ENCODE results near the gene H19. TPM values are rescaled to one million over a fixed set of nuclear protein-coding genes. Genes with fewer than 3 reads are reported as not detected.
A peak's percentile ranks its signal among the peaks of the same experiment; 100 is the strongest.

Gene H19
- polyA plus RNA-seq, 3 donors from 2014 or later: not detected

DNA sequence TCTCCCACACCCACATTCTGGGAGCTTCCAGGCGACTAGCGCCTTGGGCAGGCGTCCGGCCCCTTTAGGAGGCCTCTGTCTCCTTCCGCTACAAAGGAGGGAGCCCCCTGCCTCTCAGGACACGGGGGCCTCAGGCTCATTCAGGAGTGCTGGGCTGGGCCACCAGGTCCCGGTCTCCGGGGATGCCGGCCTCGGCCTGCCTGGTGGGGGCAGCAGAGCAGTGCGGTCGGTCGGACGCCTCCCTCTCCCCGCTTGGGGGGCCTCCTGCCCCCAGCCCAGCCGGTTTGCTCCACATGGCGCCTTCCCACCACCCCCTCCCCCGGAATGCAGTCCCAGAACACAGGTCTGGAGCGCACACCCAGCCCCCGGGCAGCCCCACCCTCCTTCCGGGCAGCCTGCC is 28.6 kb downstream of the H19 start:
- no peaks in the 10 kb centered on the region for H3K9me3 Mint-ChIP-seq
- no peak overlapping the region for H3K4me3 Mint-ChIP-seq
- H3K36me3 Mint-ChIP-seq: no peaks in the 10 kb centered on the region
- H3K27ac Mint-ChIP-seq: no peak overlapping the region
- DNase-seq: no peak
- no peaks in the 10 kb centered on the region for H3K4me1 Mint-ChIP-seq
- H3K27me3 Mint-ChIP-seq (ENCODE audit: low read depth in 3 of 3): no peaks in the 10 kb centered on the region

DNA sequence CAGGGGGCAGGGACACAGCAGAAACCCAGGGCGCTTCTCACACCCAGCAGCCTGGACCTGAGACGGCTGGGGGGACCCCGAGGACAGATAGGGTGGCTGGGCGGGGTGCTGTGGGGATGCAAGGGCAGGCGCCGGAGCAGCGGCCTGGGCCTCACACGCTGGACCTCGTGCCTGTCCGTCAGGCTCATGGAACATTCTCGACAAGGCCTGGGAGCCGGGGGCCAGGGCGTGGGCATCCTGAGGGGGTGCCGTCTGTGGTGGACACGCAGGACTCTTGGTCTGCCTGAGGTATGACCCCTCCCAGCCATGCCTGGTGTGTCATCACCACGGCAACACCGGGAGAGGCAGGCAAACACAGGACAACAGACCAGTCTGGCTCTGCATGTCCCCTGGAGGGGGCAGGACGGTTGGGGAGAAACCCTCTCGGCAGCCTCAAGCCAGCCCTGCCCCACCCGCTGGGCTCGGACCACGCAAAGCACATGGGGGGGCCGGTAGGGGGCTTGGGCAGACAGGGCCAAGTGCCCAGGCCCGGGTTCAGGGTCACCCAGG is 29.1 kb downstream of the H19 start:
- Mint-ChIP-seq H3K4me3 (no peak overlapping the region), H3K27ac (no peak overlapping the region), H3K9me3 (no peaks in the 10 kb centered on the region), H3K36me3 (no peaks in the 10 kb centered on the region), H3K27me3 (ENCODE audit: low read depth in 3 of 3) (no peaks in the 10 kb centered on the region), H3K4me1 (no peaks in the 10 kb centered on the region)
- DNase-seq: no peak

DNA sequence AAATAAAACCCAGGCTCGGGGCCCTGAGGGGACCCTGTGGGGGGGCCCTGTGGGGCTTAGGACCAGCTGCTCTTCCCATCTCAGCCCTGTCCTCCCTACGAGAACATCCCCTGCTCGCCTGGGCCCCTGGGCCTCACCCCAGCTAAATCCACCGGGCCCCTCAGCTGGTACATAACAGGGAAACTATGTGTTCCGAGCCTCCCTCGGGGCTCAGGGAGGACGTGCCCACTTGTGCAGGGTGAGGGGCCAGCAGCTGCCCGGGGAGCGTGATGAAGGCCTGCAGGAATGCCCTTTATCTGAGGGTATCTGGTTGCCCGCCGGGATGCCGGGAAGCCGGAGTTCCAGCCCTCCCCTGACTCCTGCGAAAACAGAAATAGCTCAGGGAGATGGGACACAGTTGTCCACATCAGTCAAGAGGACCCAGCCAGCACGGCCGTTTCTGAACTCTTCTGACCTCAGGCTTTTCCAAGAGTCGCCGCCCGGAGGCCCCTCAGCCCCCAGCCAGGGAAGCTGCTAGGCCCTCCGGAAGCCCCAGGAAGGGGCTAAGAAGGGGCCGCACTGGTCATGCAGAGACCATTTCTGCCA is 29.9 kb downstream of the H19 start:
- H3K27me3 Mint-ChIP-seq (ENCODE audit: low read depth in 3 of 3): no peaks in the 10 kb centered on the region
- H3K27ac Mint-ChIP-seq: no peak overlapping the region
- no peaks in the 10 kb centered on the region for H3K9me3 Mint-ChIP-seq
- H3K4me3 Mint-ChIP-seq: no peak overlapping the region
- no peaks in the 10 kb centered on the region for H3K36me3 Mint-ChIP-seq
- DNase-seq: no peak
- no peaks in the 10 kb centered on the region for H3K4me1 Mint-ChIP-seq

DNA sequence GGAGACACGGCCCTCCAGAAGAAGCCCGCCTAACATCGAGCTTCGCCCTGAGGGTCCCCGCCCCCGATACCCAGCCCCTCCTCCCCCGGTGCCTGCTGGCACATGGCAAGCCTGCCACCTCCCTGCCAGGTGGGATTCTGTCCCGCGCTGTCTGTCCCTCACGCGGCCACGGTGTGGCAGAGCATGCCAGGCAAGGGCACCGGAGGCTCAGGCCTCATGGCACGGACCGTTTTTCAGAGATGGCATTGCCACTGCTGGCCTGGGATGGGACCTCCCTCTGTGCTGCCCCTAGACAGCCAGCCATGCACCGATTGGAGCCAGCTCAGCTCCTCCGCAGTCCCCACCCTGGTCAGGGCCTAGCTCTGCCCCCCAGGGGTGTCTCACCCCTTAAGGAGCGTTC is 31.1 kb downstream of the H19 start:
- Mint-ChIP-seq H3K4me3 (no peak overlapping the region), H3K9me3 (no peaks in the 10 kb centered on the region), H3K36me3 (no peaks in the 10 kb centered on the region), H3K27me3 (ENCODE audit: low read depth in 3 of 3) (no peaks in the 10 kb centered on the region), H3K27ac (no peak overlapping the region), H3K4me1 (no peaks in the 10 kb centered on the region)
- no peak for DNase-seq

DNA sequence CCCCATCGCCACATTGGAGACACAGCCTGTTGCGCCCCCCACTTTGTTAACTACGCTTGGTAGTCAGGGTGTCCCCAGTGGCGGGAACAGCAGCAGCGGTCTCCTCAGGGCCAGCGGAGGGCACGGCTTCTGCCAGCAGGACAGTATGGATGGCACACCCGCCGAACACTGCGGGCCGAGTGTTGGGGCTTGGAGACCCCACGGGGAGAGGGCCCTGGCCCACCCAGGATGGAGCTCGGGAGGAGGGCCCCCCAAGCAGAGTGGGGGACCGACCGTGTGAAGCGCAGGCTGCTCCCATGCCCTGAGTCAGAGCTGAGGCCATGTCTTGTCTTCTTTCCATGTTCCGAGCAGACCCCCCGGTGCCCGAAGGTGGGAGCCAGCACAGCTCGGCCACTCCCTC is 32.7 kb downstream of the H19 start:
- Mint-ChIP-seq H3K27me3 (ENCODE audit: low read depth in 3 of 3) (no peaks in the 10 kb centered on the region), H3K36me3 (no peaks in the 10 kb centered on the region), H3K27ac (no peak overlapping the region), H3K9me3 (no peaks in the 10 kb centered on the region), H3K4me1 (no peaks in the 10 kb centered on the region), H3K4me3 (no peak overlapping the region)
- no peak for DNase-seq

DNA sequence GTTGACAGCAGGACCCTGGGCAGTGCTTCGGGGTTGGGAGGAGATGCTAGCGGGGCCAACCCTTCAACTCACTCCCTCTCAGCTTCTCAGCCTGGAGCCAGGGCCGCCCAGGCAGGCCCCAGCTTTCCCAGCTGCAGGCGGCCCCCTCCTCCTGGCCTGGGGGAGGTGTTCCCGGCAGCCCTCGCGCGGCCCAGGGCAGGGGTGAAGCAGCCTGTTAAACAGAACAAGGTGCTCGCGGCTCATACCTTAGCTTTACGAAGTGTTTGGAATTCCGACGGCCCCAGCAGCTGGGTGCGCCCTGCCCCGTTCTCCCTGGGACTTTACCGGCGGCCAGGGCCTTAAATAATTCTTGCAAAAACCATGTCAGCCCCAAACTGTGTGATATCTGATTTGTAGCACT is 33.3 kb downstream of the H19 start:
- no peak for DNase-seq
- no peaks in the 10 kb centered on the region for H3K4me1 Mint-ChIP-seq
- no peaks in the 10 kb centered on the region for H3K9me3 Mint-ChIP-seq
- H3K36me3 Mint-ChIP-seq: no peaks in the 10 kb centered on the region
- H3K4me3 Mint-ChIP-seq: no peak overlapping the region
- no peaks in the 10 kb centered on the region for H3K27me3 Mint-ChIP-seq (ENCODE audit: low read depth in 3 of 3)
- H3K27ac Mint-ChIP-seq: no peak overlapping the region

DNA sequence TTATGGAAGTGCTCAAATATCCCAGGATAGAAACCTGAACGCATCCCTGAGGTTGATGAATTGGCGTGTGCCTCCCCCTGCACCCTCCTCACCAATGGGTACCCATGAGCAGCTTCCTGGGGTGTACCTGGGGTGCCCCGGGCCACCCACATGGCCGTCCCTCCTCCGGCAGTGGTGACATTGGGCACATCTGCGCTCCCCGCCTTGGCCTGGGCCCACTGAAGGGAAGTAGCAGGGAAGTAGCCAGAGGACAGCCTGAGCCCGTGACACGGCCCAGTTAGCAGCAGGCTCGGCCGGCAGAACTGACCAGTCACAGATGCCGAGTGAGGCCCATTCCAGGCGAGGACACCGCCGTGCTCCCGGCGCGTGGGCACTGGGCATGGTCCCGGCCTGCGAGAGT is 33.8 kb downstream of the H19 start:
- no peak for DNase-seq
- H3K27ac Mint-ChIP-seq: no peak overlapping the region
- H3K36me3 Mint-ChIP-seq: no peaks in the 10 kb centered on the region
- no peaks in the 10 kb centered on the region for H3K27me3 Mint-ChIP-seq (ENCODE audit: low read depth in 3 of 3)
- H3K4me1 Mint-ChIP-seq: no peaks in the 10 kb centered on the region
- H3K9me3 Mint-ChIP-seq: no peaks in the 10 kb centered on the region
- no peak overlapping the region for H3K4me3 Mint-ChIP-seq

DNA sequence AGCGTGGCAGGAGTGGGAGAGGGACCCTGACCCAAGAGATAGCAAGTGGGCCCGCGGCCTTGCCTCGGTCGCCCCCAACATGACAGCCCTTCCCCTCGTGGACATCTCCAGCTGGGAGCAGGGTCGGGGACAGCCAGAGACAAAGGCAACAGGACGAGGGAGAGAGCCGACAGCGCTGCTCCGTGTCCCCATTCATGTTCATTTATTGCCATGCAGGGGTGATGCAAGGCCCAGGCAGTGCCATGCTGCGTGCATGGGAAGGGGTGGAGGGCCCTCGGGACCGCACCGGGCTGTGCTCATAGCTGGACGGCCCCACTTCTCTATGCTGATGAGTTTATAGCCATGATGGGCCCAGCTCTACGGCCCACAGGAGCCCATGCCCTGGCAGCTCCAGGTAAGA is 37.9 kb downstream of the H19 start:
- Mint-ChIP-seq H3K4me1 (no peaks in the 10 kb centered on the region), H3K9me3 (no peaks in the 10 kb centered on the region), H3K27me3 (ENCODE audit: low read depth in 3 of 3) (no peaks in the 10 kb centered on the region), H3K4me3 (no peak overlapping the region), H3K27ac (no peak overlapping the region), H3K36me3 (no peaks in the 10 kb centered on the region)
- DNase-seq: no peak

DNA sequence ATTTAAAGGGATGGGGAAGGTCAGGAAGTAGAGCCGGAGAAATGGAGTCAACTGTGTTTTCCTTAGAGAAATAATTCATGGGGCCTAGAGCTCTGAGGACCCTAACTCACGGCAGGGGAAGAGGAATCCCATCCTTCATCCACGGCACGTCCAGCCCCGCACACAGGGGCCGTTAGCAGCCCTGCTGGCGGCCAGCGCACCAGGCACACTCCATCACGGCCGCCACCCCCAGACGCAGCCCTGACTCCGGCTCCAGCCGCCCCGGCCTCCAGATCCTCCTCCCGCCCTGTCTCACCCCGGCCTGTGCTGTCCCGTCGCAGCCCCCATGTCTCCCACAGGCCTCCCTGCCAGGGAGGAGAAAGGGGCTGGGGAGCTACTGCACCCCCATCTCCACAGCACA is 39.3 kb downstream of the H19 start:
- DNase-seq: no peak
- Mint-ChIP-seq H3K9me3 (no peaks in the 10 kb centered on the region), H3K36me3 (no peaks in the 10 kb centered on the region), H3K4me1 (no peaks in the 10 kb centered on the region), H3K4me3 (no peak overlapping the region), H3K27me3 (ENCODE audit: low read depth in 3 of 3) (no peaks in the 10 kb centered on the region), H3K27ac (no peak overlapping the region)

DNA sequence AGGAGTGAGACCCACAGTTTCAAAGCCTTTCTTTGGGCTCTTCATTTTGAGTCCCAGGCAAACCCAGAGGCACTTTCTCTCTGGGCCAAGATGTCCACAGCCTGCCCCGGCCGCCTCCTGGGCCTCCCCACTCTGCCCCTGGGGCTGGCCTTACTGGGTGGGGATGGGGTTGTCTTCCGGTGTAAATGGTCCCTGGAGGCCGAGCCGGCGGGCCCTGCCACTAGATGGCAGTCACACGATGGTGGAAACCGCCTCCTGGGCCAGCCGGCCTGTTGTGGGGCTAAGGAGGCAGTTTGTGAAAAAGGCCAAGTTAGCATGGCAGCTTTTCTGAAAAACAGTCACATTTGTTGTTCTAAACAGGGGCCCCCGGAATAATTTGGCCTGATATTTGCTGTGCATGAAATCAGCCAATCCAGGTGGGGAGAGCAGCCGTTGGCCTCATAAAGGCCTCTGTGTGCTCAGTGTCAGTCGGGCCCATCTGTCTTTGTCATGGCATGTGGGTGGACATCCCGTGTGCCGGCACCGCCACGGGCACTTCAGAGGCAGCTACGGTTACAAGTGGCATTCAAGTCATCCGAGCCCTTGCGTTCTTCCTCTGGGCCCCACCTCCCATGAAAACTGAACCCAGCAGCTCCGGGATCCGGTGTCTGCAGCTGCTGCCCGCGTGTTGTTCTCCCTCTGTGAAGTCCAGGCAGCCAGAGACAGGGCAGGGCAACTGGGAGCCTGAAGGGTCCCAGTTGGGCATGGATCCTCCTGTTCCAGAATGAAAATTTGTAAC is 44.0 kb downstream of the H19 start:
- no peak overlapping the region for H3K27ac Mint-ChIP-seq
- H3K36me3 Mint-ChIP-seq: no peaks in the 10 kb centered on the region
- no peaks in the 10 kb centered on the region for H3K9me3 Mint-ChIP-seq
- DNase-seq: no peak
- H3K4me3 Mint-ChIP-seq: no peak overlapping the region
- H3K4me1 Mint-ChIP-seq: no peaks in the 10 kb centered on the region
- no peaks in the 10 kb centered on the region for H3K27me3 Mint-ChIP-seq (ENCODE audit: low read depth in 3 of 3)

DNA sequence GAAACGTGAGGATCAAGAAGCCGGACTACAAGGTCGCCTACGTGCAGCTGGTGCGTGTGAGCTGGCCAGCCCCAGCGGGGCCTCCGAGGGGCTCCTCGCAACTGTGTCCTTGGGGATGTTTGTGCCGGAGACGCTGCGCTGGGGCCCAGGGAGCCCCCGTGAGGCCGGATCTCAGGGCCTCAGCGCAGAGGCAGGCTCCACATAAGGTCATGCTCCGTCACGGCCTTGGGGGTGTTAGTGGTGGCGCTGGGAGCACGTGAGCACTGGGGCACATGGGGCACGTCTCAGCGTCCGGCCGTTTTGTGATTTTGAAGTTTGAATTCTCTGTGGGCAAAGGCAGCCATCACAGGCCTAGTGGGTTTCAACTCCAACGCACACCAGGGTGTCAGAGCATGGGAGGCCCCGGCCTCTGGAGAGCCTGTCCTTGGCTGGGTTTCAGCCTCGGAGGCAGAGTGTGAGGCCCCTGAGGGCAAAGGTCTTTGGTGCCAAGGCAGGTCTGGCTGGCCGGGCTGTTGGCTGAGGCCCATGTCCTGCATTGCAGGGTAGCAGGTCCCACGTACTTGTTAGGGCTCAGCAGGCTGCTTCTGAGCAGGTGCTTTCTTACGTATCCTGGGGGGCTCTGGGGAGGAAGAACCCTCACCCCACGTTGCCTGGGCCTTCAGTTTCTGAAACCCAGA is 44.7 kb downstream of the H19 start:
- Mint-ChIP-seq H3K27ac (no peak overlapping the region), H3K9me3 (no peaks in the 10 kb centered on the region), H3K27me3 (ENCODE audit: low read depth in 3 of 3) (no peaks in the 10 kb centered on the region), H3K4me3 (no peak overlapping the region), H3K4me1 (no peaks in the 10 kb centered on the region), H3K36me3 (no peaks in the 10 kb centered on the region)
- DNase-seq: no peak

DNA sequence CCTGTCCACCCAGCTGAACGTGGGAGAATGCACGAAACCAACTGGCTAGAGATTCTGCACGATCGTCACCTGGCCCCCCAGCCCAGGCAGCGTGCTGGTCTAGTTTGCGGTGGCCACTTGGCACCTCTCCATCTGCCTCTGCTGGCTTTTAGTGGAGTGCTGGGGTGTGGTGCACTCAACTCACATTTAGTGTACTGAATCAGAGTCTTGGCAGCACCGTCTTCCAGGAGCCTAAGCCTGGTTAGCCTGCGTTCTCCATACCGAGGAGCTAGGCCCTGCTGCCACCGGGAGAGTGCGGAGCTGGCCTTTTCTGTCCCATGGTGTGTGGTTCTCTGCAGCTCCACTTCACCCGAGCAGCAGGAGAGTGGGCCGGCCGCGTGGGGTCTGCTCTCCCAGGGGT is 47.7 kb downstream of the H19 start:
- H3K27me3 Mint-ChIP-seq (ENCODE audit: low read depth in 3 of 3): no peaks in the 10 kb centered on the region
- DNase-seq: no peak
- no peaks in the 10 kb centered on the region for H3K9me3 Mint-ChIP-seq
- H3K4me3 Mint-ChIP-seq: no peak overlapping the region
- H3K4me1 Mint-ChIP-seq: no peaks in the 10 kb centered on the region
- H3K27ac Mint-ChIP-seq: no peak overlapping the region
- no peaks in the 10 kb centered on the region for H3K36me3 Mint-ChIP-seq

DNA sequence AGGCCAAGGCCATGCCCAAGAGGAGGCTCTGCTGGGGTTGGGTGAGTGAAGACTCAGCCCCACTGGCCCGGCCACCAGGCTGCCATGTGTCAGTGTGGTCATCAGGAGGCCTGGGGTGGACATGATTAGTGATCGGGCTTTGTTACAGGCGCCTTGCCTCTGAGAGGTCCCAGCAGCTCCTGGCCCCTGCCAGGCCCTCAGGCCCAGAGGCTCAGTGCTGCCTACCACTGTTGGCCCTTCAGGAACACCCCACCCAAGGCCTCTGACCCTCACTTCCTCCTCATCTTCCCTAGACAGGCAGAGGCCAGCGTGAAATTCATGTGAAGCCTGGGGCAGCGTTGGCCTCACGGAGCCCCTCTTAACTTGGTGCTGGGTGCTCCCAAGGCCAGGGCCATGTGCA is 48.3 kb downstream of the H19 start:
- no peaks in the 10 kb centered on the region for H3K4me1 Mint-ChIP-seq

DNA sequence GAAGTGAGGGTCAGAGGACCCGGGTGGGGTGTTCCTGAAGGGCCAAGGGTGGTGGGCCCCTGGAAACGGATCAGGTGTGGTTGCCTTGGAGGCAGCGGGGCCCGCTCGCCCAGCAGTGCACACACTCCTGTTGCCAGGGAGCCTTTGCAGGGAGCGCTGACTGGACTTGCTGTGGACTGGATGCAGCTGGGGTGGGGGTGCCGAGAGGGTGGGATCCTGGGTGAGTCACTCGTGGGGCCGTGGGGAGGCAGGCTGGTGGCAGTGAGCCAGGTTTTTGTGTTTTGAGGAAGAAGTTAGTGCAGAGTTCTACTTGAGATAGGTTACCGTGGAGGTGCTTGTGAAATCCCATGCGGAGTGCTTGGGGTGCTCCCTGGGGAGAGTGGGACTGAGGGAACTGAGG is 49.3 kb downstream of the H19 start:
- Mint-ChIP-seq H3K9me3 (no peaks in the 10 kb centered on the region), H3K4me3 (peak overlapping the region in 1 of 5 donors; percentile 38), H3K27me3 (ENCODE audit: low read depth in 3 of 3) (peaks cover 0 to 3% (median 0%) of the 10 kb centered on the region in 3 donors), H3K36me3 (no peaks in the 10 kb centered on the region), H3K27ac (no peak overlapping the region), H3K4me1 (no peaks in the 10 kb centered on the region)
- no peak for DNase-seq

More for the DNA sequence above, 48.3 kb downstream of the H19 start:
- Mint-ChIP-seq H3K27me3 (ENCODE audit: low read depth in 3 of 3) (no peaks in the 10 kb centered on the region), H3K4me3 (no peak overlapping the region), H3K9me3 (no peaks in the 10 kb centered on the region), H3K27ac (no peak overlapping the region), H3K36me3 (no peaks in the 10 kb centered on the region)
- DNase-seq: no peak

All from immature natural killer cell (primary cell).